ENCODE data around the gene SPINK6. TPM values are rescaled to one million over a fixed set of nuclear protein-coding genes. Genes with fewer than 3 reads are reported as not detected.

The SPINK6 gene
- polyA plus RNA-seq, 2 of the 4 experiments (the other 2 are of a cell fraction) = 1.0 TPM

- ATAC-seq (peak in 1 of 2 experiments; percentile 59; a peak in 2 of 6 replicates), DNase-seq (ENCODE audit: low read depth in 1 of 2, low spot score in 1 of 2) (no peak), FAIRE-seq (no peak)
- H3K4me1 ChIP-seq = no peaks in the 10 kb centered on the region
- no peaks in the 10 kb centered on the region for H3K9me3 ChIP-seq
- H3K4me3 ChIP-seq = no peak overlapping the region
- no peak overlapping the region for H3K4me2 ChIP-seq
- TF ChIP-seq HOXB5 (CRISPR knock-in tag; IDR thresholded peaks at IDR 0.05) = no peak
- no peak for TF ChIP-seq SREBF2 (IDR thresholded peaks at IDR 0.05)
- TF ChIP-seq FOSL2 (IDR thresholded peaks at IDR 0.05) = no peak
- no peak for TF ChIP-seq FOSL2 (CRISPR knock-in tag; IDR thresholded peaks at IDR 0.05)
- 0% methylated on average over 1 of the region's 1 CpG for WGBS (ENCODE audit: missing lambda C conversion rate)
- ChIA-PET CTCF (interaction anchor here (1.6 kb wide), 1 partner anchor 16 kb away, joined by 4 read pairs; no protein-coding TSS in a partner anchor), POLR2A (no interaction called here)
- H3K27ac ChIP-seq = no peak overlapping the region
Measured at GRCh38 chr5:148163345-148163744, 39.5 kb upstream of the SPINK6 start.

DNA sequence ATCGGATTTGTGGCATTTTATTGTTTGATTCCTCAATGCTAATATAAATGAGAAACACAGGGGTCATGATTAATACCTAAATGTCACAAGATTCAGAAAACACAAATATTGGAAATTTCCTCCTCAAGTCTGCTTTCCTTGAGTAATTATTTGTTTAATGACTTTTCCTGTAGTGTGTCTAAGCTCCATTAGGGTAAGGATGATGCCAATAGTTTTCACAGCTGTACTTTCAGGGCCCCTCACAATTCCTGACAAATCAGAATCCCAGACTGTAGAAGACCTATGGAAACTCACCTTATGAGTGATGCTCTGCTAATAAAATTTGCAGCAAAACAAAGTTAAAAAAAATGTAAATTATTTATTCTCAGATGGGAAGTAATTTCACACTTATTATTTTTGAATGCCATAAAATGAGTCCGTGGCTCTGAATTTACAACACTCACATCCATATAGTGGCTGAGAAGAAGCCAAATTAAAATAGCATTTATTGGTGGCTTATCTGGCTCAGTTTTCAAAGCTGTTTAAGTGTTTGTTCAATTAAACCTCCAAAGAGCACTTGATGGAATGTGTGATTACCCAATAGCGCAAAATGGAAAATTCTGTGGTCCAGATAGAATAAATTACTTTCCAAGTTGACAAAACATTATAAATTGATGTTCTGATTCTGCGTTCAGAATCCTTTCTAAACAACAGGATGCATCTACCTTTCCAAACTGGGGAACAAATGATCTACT lies 36.1 kb upstream of the SPINK6 start:
- ATAC-seq = no peak
- ChIA-PET POLR2A (no interaction called here), CTCF (interaction anchor here (0.8 to 1.7 kb wide), 2 partner anchors 28 to 217 kb away, joined by 4 to 5 read pairs; no protein-coding TSS in a partner anchor)
- no peak for DNase-seq (ENCODE audit: low read depth in 1 of 2, low spot score in 1 of 2)
- H3K4me1 ChIP-seq = no peaks in the 10 kb centered on the region
- H3K4me3 ChIP-seq = no peak overlapping the region
- no peak for TF ChIP-seq CBX8 (IDR thresholded peaks at IDR 0.05)
- no peak for TF ChIP-seq KDM1A (IDR thresholded peaks at IDR 0.05; ENCODE audit: low read depth)
- TF ChIP-seq ZSCAN20 (CRISPR knock-in tag; IDR thresholded peaks at IDR 0.05) = no peak
- TF ChIP-seq NFE2L2 (conservative IDR thresholded peaks at IDR 0.05; ENCODE audit: low read length) = no peak
- TF ChIP-seq RFX5 (IDR thresholded peaks at IDR 0.05) = no peak
- WGBS (ENCODE audit: missing lambda C conversion rate) = 17% methylated on average over 4 of the region's 4 CpGs
- no peaks in the 10 kb centered on the region for H3K9me3 ChIP-seq
- no peak overlapping the region for H3K27ac ChIP-seq
- H3K4me2 ChIP-seq = no peak overlapping the region
- no peak for FAIRE-seq

DNA sequence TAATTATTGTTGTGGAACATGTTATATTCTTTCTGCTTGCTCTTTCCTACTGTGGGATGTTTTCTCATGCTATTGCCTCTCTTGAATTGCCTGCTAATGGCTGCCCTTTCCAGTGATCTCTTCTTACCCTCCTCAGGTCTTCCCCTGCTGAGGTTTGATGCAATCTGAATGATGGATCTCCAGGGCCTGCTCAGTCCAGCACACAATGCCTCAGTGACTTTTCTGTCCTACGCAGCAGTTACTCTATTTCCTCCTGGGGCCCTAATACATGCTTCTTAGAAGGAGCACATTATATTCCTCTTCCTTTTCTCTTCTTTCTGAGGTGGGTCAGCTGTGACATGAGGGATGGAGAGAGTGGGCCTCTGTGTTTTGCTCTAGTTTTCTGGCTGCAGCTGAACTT lies 34.6 kb upstream of the SPINK6 start, which contains the start of gene SPINK14:
Gene SPINK14, plus strand, starts transcription at position 301 of the 400 bp plus-strand sequence. CDS start 1,187 bp downstream, outside the sequence.
- TF ChIP-seq JUN (IDR thresholded peaks at IDR 0.05) (no peak), TFCP2L1 (CRISPR knock-in tag; IDR thresholded peaks at IDR 0.05) (no peak), HEYL (CRISPR knock-in tag; IDR thresholded peaks at IDR 0.05) (no peak), RAD21 (conservative IDR thresholded peaks at IDR 0.05 in 1 of 2, IDR thresholded peaks at IDR 0.05 in 1 of 2) (no peak), CHD4 (IDR thresholded peaks at IDR 0.05; ENCODE audit: borderline replicate concordance) (no peak)
- Histone ChIP-seq H3K4me1 (no peaks in the 10 kb centered on the region), H3K4me2 (no peak within 1 kb of the TSS), H3K4me3 (no peak within 1 kb of the TSS), H3K27ac (no peak within 1 kb of the TSS), H3K9me3 (no peaks in the 10 kb centered on the region)
- DNase-seq (ENCODE audit: low read depth in 1 of 2, low spot score in 1 of 2) (no peak), ATAC-seq (no peak), FAIRE-seq (no peak)
- WGBS (ENCODE audit: missing lambda C conversion rate) = 25% methylated on average over 1 of the region's 1 CpG
- ChIA-PET CTCF (interaction anchor here (1.9 kb wide), 1 partner anchor 11 kb away, joined by 9 read pairs; no protein-coding TSS in a partner anchor), POLR2A (no interaction called here)

- Histone ChIP-seq H3K4me3 (no peak overlapping the region), H3K4me1 (no peaks in the 10 kb centered on the region), H3K27ac (no peak overlapping the region), H3K4me2 (no peak overlapping the region), H3K9me3 (no peaks in the 10 kb centered on the region)
- 2% methylated on average over 2 of the region's 2 CpGs for WGBS (ENCODE audit: missing lambda C conversion rate)
- ChIA-PET CTCF (interaction anchor here (1.5 kb wide), 1 partner anchor 559 kb away, joined by 5 read pairs; no protein-coding TSS in a partner anchor), POLR2A (no interaction called here)
- no peak for FAIRE-seq
- ATAC-seq = no peak
- DNase-seq (ENCODE audit: low read depth in 1 of 2, low spot score in 1 of 2) = no peak
- no peak for TF ChIP-seq KDM1A (IDR thresholded peaks at IDR 0.05; ENCODE audit: low read depth)
- TF ChIP-seq JUNB (IDR thresholded peaks at IDR 0.05) = no peak
- no peak for TF ChIP-seq NR3C1 (IDR thresholded peaks at IDR 0.05)
- no peak for TF ChIP-seq MAFK (IDR thresholded peaks at IDR 0.05; ENCODE audit: partially characterized antibody)
- TF ChIP-seq E2F6 (IDR thresholded peaks at IDR 0.05; ENCODE audit: borderline replicate concordance, low read depth) = no peak
- TF ChIP-seq HOXA7 (CRISPR knock-in tag; IDR thresholded peaks at IDR 0.05) = no peak
- TF ChIP-seq ESRRA (IDR thresholded peaks at IDR 0.05; ENCODE audit: borderline replicate concordance, low read length) = no peak
- TF ChIP-seq RFX5 (IDR thresholded peaks at IDR 0.05) = no peak
- TF ChIP-seq MYC (IDR thresholded peaks at IDR 0.05; ENCODE audit: borderline replicate concordance, low read length) = no peak
- no peak for TF ChIP-seq FOSL2 (IDR thresholded peaks at IDR 0.05)
- no peak for TF ChIP-seq FOSL2 (CRISPR knock-in tag; IDR thresholded peaks at IDR 0.05)
- no peak for TF ChIP-seq TFCP2L1 (CRISPR knock-in tag; IDR thresholded peaks at IDR 0.05)
- TF ChIP-seq, protein P1, sequence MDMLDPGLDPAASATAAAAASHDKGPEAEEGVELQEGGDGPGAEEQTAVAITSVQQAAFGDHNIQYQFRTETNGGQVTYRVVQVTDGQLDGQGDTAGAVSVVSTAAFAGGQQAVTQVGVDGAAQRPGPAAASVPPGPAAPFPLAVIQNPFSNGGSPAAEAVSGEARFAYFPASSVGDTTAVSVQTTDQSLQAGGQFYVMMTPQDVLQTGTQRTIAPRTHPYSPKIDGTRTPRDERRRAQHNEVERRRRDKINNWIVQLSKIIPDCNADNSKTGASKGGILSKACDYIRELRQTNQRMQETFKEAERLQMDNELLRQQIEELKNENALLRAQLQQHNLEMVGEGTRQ (IDR thresholded peaks at IDR 0.05) = no peak
- no peak for TF ChIP-seq GATA3 (IDR thresholded peaks at IDR 0.05; ENCODE audit: borderline replicate concordance)
- no peak for TF ChIP-seq EHF (CRISPR knock-in tag; IDR thresholded peaks at IDR 0.05)
- no peak for TF ChIP-seq ZSCAN20 (CRISPR knock-in tag; IDR thresholded peaks at IDR 0.05)
Measured at GRCh38 chr5:148172377-148172776, 30.5 kb upstream of the SPINK6 start.
